KBM-7 (cell line): ENCODE results near the gene KCNQ1OT1.

Source experiments
- DNase-seq: peaks from one replicate; pipeline ENCODE4 v3.0.0-alpha.2; 2015
- in situ Hi-C: fragments of 300-500 bp; cut with MboI; formaldehyde crosslinking; loops from 2 replicates; pipeline ENCODE4 v1.14.3; 2020; ENCODE audit warnings: low sequenced_read_pairs, low pct_unique_long_range_greater_than_20kb, mixed read lengths

KCNQ1OT1 gene

GRCh38 chr11:2725368-2726300 is 25.8 kb upstream of the KCNQ1OT1 start:
- no peak for DNase-seq
- in situ Hi-C loops, result no loop called here

- in situ Hi-C loops, result no loop called here
- no peak for DNase-seq
Observed at GRCh38 chr11:2724653-2725367, 25.0 kb upstream of the KCNQ1OT1 start.

GRCh38 chr11:2724104-2724503 is 24.3 kb upstream of the KCNQ1OT1 start:
- in situ Hi-C loops, result no loop called here
- DNase-seq, result no peak

- in situ Hi-C loops, result no loop called here
- DNase-seq, result no peak
Observed at GRCh38 chr11:2722955-2723354, 23.2 kb upstream of the KCNQ1OT1 start.

- in situ Hi-C loops, result no loop called here
- no peak for DNase-seq
Observed at GRCh38 chr11:2721210-2721916, 21.6 kb upstream of the KCNQ1OT1 start.

GRCh38 chr11:2719831-2720590 is 20.2 kb upstream of the KCNQ1OT1 start:
- DNase-seq, result no peak
- in situ Hi-C loops, result no loop called here

- no peak for DNase-seq
- in situ Hi-C loops, result no loop called here
Observed at GRCh38 chr11:2718817-2719438, 19.1 kb upstream of the KCNQ1OT1 start.

GRCh38 chr11:2717561-2718325 is 17.9 kb upstream of the KCNQ1OT1 start:
- in situ Hi-C loops, result no loop called here
- DNase-seq, result no peak

GRCh38 chr11:2716376-2717095 is 16.7 kb upstream of the KCNQ1OT1 start:
- in situ Hi-C loops, result no loop called here
- DNase-seq, result no peak

GRCh38 chr11:2715716-2716350 is 16.0 kb upstream of the KCNQ1OT1 start:
- DNase-seq, result no peak
- in situ Hi-C loops, result no loop called here

GRCh38 chr11:2714871-2715270 is 15.1 kb upstream of the KCNQ1OT1 start:
- no peak for DNase-seq
- in situ Hi-C loops, result no loop called here

GRCh38 chr11:2714463-2714800 is 14.6 kb upstream of the KCNQ1OT1 start:
- no peak for DNase-seq
- in situ Hi-C loops, result no loop called here

- in situ Hi-C loops, result no loop called here
- no peak for DNase-seq
Observed at GRCh38 chr11:2713661-2714462, 14.1 kb upstream of the KCNQ1OT1 start.

- no peak for DNase-seq
- in situ Hi-C loops, result no loop called here
Observed at GRCh38 chr11:2713094-2713493, 13.3 kb upstream of the KCNQ1OT1 start.

- DNase-seq, result no peak
- in situ Hi-C loops, result no loop called here
Observed at GRCh38 chr11:2711161-2711560, 11.4 kb upstream of the KCNQ1OT1 start.

- peak; percentile 47 for DNase-seq
- in situ Hi-C loops, result no loop called here
Observed at GRCh38 chr11:2709429-2709828, 9.6 kb upstream of the KCNQ1OT1 start.
